ENCODE data around the gene NOC2L.

NOC2L gene

GRCh38 chr1:937521-937920 is 21.5 kb downstream of the NOC2L start:
- H3K27ac ChIP-seq (replicated peaks), result no peak overlapping the region
- H3K4me3 ChIP-seq (replicated peaks; ENCODE audit: insufficient read depth, low read length), result no peak overlapping the region
- TF ChIP-seq POLR2AphosphoS5 (IDR thresholded peaks at IDR 0.05; ENCODE audit: low read depth) (no peak), CTCF (IDR thresholded peaks at IDR 0.05; ENCODE audit: insufficient read depth, low read length) (no peak), SPI1 (IDR thresholded peaks at IDR 0.05; ENCODE audit: borderline replicate concordance, low read depth) (no peak), GABPA (IDR thresholded peaks at IDR 0.05; ENCODE audit: low read depth) (no peak), REST (IDR thresholded peaks at IDR 0.05; ENCODE audit: insufficient replicate concordance, low read depth) (no peak)
- peaks cover 17% of the 10 kb centered on the region for H3K27me3 ChIP-seq (ENCODE audit: insufficient read depth, poor library complexity, severe bottlenecking)
- DNase-seq (ENCODE audit: low read depth in 1 of 2, low spot score in 1 of 2), result no peak

GRCh38 chr1:936348-937264 is 22.4 kb downstream of the NOC2L start:
- no peak for DNase-seq (ENCODE audit: low read depth in 1 of 2, low spot score in 1 of 2)
- Histone ChIP-seq H3K27me3 (ENCODE audit: insufficient read depth, poor library complexity, severe bottlenecking) (peaks cover 15% of the 10 kb centered on the region), H3K27ac (replicated peaks) (no peak overlapping the region), H3K4me3 (replicated peaks; ENCODE audit: insufficient read depth, low read length) (no peak overlapping the region)
- no peak for TF ChIP-seq REST (IDR thresholded peaks at IDR 0.05; ENCODE audit: insufficient replicate concordance, low read depth)
- TF ChIP-seq SPI1 (IDR thresholded peaks at IDR 0.05; ENCODE audit: borderline replicate concordance, low read depth), result no peak
- no peak for TF ChIP-seq CTCF (IDR thresholded peaks at IDR 0.05; ENCODE audit: insufficient read depth, low read length)
- TF ChIP-seq GABPA (IDR thresholded peaks at IDR 0.05; ENCODE audit: low read depth), result no peak
- no peak for TF ChIP-seq POLR2AphosphoS5 (IDR thresholded peaks at IDR 0.05; ENCODE audit: low read depth)

- Histone ChIP-seq H3K4me3 (replicated peaks; ENCODE audit: insufficient read depth, low read length) (no peak overlapping the region), H3K27me3 (ENCODE audit: insufficient read depth, poor library complexity, severe bottlenecking) (peaks cover 8% of the 10 kb centered on the region), H3K27ac (replicated peaks) (no peak overlapping the region)
- no peak for DNase-seq (ENCODE audit: low read depth in 1 of 2, low spot score in 1 of 2)
- no peak for TF ChIP-seq SPI1 (IDR thresholded peaks at IDR 0.05; ENCODE audit: borderline replicate concordance, low read depth)
- no peak for TF ChIP-seq REST (IDR thresholded peaks at IDR 0.05; ENCODE audit: insufficient replicate concordance, low read depth)
Observed at GRCh38 chr1:935751-936231, 23.3 kb downstream of the NOC2L start.
